Measurements from ENCODE around the gene EXD3. TPM values are rescaled to one million over a fixed set of nuclear protein-coding genes. Genes with fewer than 3 reads are reported as not detected.
"Not testable (repeated sequence)": the region's sequence is repeated elsewhere in the genome, so short reads cannot be mapped to it uniquely, and the experiment has no call there.

The EXD3 gene
- total RNA-seq, 1 experiment from 2014 or later = 2.8 TPM

- H3K4me2 ChIP-seq (ENCODE audit: low read depth, low read length, poor library complexity, severe bottlenecking); H3K9me3 ChIP-seq (ENCODE audit: low read length); H3K27me3 ChIP-seq (ENCODE audit: low read length); H2AFZ ChIP-seq (ENCODE audit: low read length); H3K9me2 ChIP-seq (replicated peaks; ENCODE audit: insufficient read depth, low read length); H3K79me2 ChIP-seq (ENCODE audit: low read length); H3K27ac ChIP-seq (ENCODE audit: low read length); DNase-seq; H3K4me3 ChIP-seq (ENCODE audit: low read length); H3K9ac ChIP-seq (ENCODE audit: low read length): not testable (repeated sequence)
- Histone ChIP-seq H3K4me1 (ENCODE audit: low read length) (peaks cover 24% of the 10 kb centered on the region), H3K36me3 (ENCODE audit: insufficient read depth, low read length) (peaks cover 12% of the 10 kb centered on the region), H4K20me1 (ENCODE audit: insufficient read depth, low read depth, low read length) (peaks cover 15% of the 10 kb centered on the region)
These were observed 28.5 kb upstream of the EXD3 start for GRCh38 chr9:137451264-137452005.

- Histone ChIP-seq H3K4me1 (ENCODE audit: low read length) (peaks cover 20% of the 10 kb centered on the region), H4K20me1 (ENCODE audit: insufficient read depth, low read depth, low read length) (peaks cover 18% of the 10 kb centered on the region), H3K36me3 (ENCODE audit: insufficient read depth, low read length) (peaks cover 12% of the 10 kb centered on the region)
- not testable (repeated sequence) for H3K9me2 ChIP-seq (replicated peaks; ENCODE audit: insufficient read depth, low read length); H3K4me3 ChIP-seq (ENCODE audit: low read length); H2AFZ ChIP-seq (ENCODE audit: low read length); DNase-seq; H3K4me2 ChIP-seq (ENCODE audit: low read depth, low read length, poor library complexity, severe bottlenecking); H3K9me3 ChIP-seq (ENCODE audit: low read length); H3K27ac ChIP-seq (ENCODE audit: low read length); H3K79me2 ChIP-seq (ENCODE audit: low read length); H3K9ac ChIP-seq (ENCODE audit: low read length); H3K27me3 ChIP-seq (ENCODE audit: low read length)
These were observed 27.7 kb upstream of the EXD3 start for GRCh38 chr9:137450539-137451222.

- H3K4me1 ChIP-seq (ENCODE audit: low read length) = peaks cover 14% of the 10 kb centered on the region
These were observed 27.1 kb upstream of the EXD3 start for GRCh38 chr9:137449931-137450538.

GRCh38 chr9:137449081-137449844, 26.3 kb upstream of the EXD3 start:
- H2AFZ ChIP-seq (ENCODE audit: low read length) = no peak overlapping the region
- H3K36me3 ChIP-seq (ENCODE audit: insufficient read depth, low read length) = peaks cover 12% of the 10 kb centered on the region
- DNase-seq = no peak
- no peaks in the 10 kb centered on the region for H3K9me2 ChIP-seq (replicated peaks; ENCODE audit: insufficient read depth, low read length)
- H3K4me1 ChIP-seq (ENCODE audit: low read length) = peaks cover 6% of the 10 kb centered on the region
- H3K27me3 ChIP-seq (ENCODE audit: low read length) = no peaks in the 10 kb centered on the region
- H3K9ac ChIP-seq (ENCODE audit: low read length) = no peak overlapping the region
- H3K27ac ChIP-seq (ENCODE audit: low read length) = no peak overlapping the region
- H3K9me3 ChIP-seq (ENCODE audit: low read length) = no peaks in the 10 kb centered on the region
- H3K4me3 ChIP-seq (ENCODE audit: low read length) = no peak overlapping the region
- H4K20me1 ChIP-seq (ENCODE audit: insufficient read depth, low read depth, low read length) = peaks cover 20% of the 10 kb centered on the region
- no peaks in the 10 kb centered on the region for H3K79me2 ChIP-seq (ENCODE audit: low read length)
- no peak overlapping the region for H3K4me2 ChIP-seq (ENCODE audit: low read depth, low read length, poor library complexity, severe bottlenecking)

More at GRCh38 chr9:137449931-137450538, 27.1 kb upstream of the EXD3 start:
- no peaks in the 10 kb centered on the region for H3K27me3 ChIP-seq (ENCODE audit: low read length)
- H3K9ac ChIP-seq (ENCODE audit: low read length) = no peak overlapping the region
- H3K9me3 ChIP-seq (ENCODE audit: low read length) = no peaks in the 10 kb centered on the region
- no peak overlapping the region for H3K4me3 ChIP-seq (ENCODE audit: low read length)
- no peaks in the 10 kb centered on the region for H3K79me2 ChIP-seq (ENCODE audit: low read length)
- no peak overlapping the region for H3K27ac ChIP-seq (ENCODE audit: low read length)
- no peak overlapping the region for H2AFZ ChIP-seq (ENCODE audit: low read length)
- peaks cover 12% of the 10 kb centered on the region for H3K36me3 ChIP-seq (ENCODE audit: insufficient read depth, low read length)
- DNase-seq = no peak
- peaks cover 20% of the 10 kb centered on the region for H4K20me1 ChIP-seq (ENCODE audit: insufficient read depth, low read depth, low read length)
- no peaks in the 10 kb centered on the region for H3K9me2 ChIP-seq (replicated peaks; ENCODE audit: insufficient read depth, low read length)
- no peak overlapping the region for H3K4me2 ChIP-seq (ENCODE audit: low read depth, low read length, poor library complexity, severe bottlenecking)

GRCh38 chr9:137448602-137448962, 25.6 kb upstream of the EXD3 start:
- no peaks in the 10 kb centered on the region for H3K79me2 ChIP-seq (ENCODE audit: low read length)
- no peak overlapping the region for H3K9ac ChIP-seq (ENCODE audit: low read length)
- peaks cover 12% of the 10 kb centered on the region for H3K36me3 ChIP-seq (ENCODE audit: insufficient read depth, low read length)
- no peak for DNase-seq
- peaks cover 19% of the 10 kb centered on the region for H4K20me1 ChIP-seq (ENCODE audit: insufficient read depth, low read depth, low read length)
- H3K4me3 ChIP-seq (ENCODE audit: low read length) = no peak overlapping the region
- no peaks in the 10 kb centered on the region for H3K9me3 ChIP-seq (ENCODE audit: low read length)
- H3K27ac ChIP-seq (ENCODE audit: low read length) = no peak overlapping the region
- no peak overlapping the region for H3K4me2 ChIP-seq (ENCODE audit: low read depth, low read length, poor library complexity, severe bottlenecking)
- H3K4me1 ChIP-seq (ENCODE audit: low read length) = peaks cover 4% of the 10 kb centered on the region; the same call in 1 of the 2 replicates
- no peak overlapping the region for H2AFZ ChIP-seq (ENCODE audit: low read length)
- no peaks in the 10 kb centered on the region for H3K27me3 ChIP-seq (ENCODE audit: low read length)
- no peaks in the 10 kb centered on the region for H3K9me2 ChIP-seq (replicated peaks; ENCODE audit: insufficient read depth, low read length)

- H3K9me3 ChIP-seq (ENCODE audit: low read length) = no peaks in the 10 kb centered on the region
- H3K4me2 ChIP-seq (ENCODE audit: low read depth, low read length, poor library complexity, severe bottlenecking) = no peak overlapping the region
- H3K27ac ChIP-seq (ENCODE audit: low read length) = no peak overlapping the region
- no peak for DNase-seq
- peaks cover 6% of the 10 kb centered on the region for H3K36me3 ChIP-seq (ENCODE audit: insufficient read depth, low read length)
- no peaks in the 10 kb centered on the region for H3K27me3 ChIP-seq (ENCODE audit: low read length)
- H4K20me1 ChIP-seq (ENCODE audit: insufficient read depth, low read depth, low read length) = peaks cover 14% of the 10 kb centered on the region; the same call in 1 of the 2 replicates
- H3K9ac ChIP-seq (ENCODE audit: low read length) = no peak overlapping the region
- no peaks in the 10 kb centered on the region for H3K79me2 ChIP-seq (ENCODE audit: low read length)
- no peak overlapping the region for H3K4me3 ChIP-seq (ENCODE audit: low read length)
- H3K4me1 ChIP-seq (ENCODE audit: low read length) = peaks cover 4% of the 10 kb centered on the region; the same call in 1 of the 2 replicates
- H3K9me2 ChIP-seq (replicated peaks; ENCODE audit: insufficient read depth, low read length) = no peaks in the 10 kb centered on the region
- no peak overlapping the region for H2AFZ ChIP-seq (ENCODE audit: low read length)
These were observed 25.0 kb upstream of the EXD3 start for GRCh38 chr9:137447722-137448601.

GRCh38 chr9:137446851-137447471, 24.0 kb upstream of the EXD3 start:
- Histone ChIP-seq H4K20me1 (ENCODE audit: insufficient read depth, low read depth, low read length) (peaks cover 6% of the 10 kb centered on the region; the same call in 1 of the 2 replicates), H3K27me3 (ENCODE audit: low read length) (no peaks in the 10 kb centered on the region), H3K4me2 (ENCODE audit: low read depth, low read length, poor library complexity, severe bottlenecking) (no peak overlapping the region), H2AFZ (ENCODE audit: low read length) (no peak overlapping the region), H3K27ac (ENCODE audit: low read length) (no peak overlapping the region), H3K9me3 (ENCODE audit: low read length) (no peaks in the 10 kb centered on the region), H3K4me1 (ENCODE audit: low read length) (peaks cover 7% of the 10 kb centered on the region; the same call in 1 of the 2 replicates), H3K36me3 (ENCODE audit: insufficient read depth, low read length) (no peaks in the 10 kb centered on the region), H3K79me2 (ENCODE audit: low read length) (no peaks in the 10 kb centered on the region), H3K9ac (ENCODE audit: low read length) (no peak overlapping the region), H3K9me2 (replicated peaks; ENCODE audit: insufficient read depth, low read length) (no peaks in the 10 kb centered on the region), H3K4me3 (ENCODE audit: low read length) (no peak overlapping the region)
- peak; percentile 52 for DNase-seq

All from Karpas-422 (cell line).